GM10248 (cell line): ENCODE data around the gene LAMB2.

Experiments used
- CTCF ChIA-PET: fragments of 300-600 bp; sonication (Branson Sonifier 250); formaldehyde crosslinking; extraction: SDS; loops from one replicate; lab custom pipeline; 2021; ENCODE audit warnings: antibody characterized with exemption; lab: Yijun Ruan, JAX
- POLR2A ChIA-PET: fragments of 350-650 bp; sonication (Branson Sonifier 250); formaldehyde crosslinking; extraction: SDS; loops from one replicate; lab custom pipeline; 2020; ENCODE audit warnings: antibody characterized with exemption; lab: Yijun Ruan, JAX
- DNase-seq: peaks from one replicate; pipeline ENCODE4 v3.0.0; 2012; ENCODE audit errors: extremely low spot score
- TF ChIP-seq, protein P1 (sequence below): IDR thresholded peaks from 2 replicates; pipeline ENCODE4 v1.5.1; 2012; ENCODE audit warnings: mild to moderate bottlenecking, low read depth; ENCODE audit errors: extremely low read depth, missing control alignments, control extremely low read depth

Gene LAMB2

DNA sequence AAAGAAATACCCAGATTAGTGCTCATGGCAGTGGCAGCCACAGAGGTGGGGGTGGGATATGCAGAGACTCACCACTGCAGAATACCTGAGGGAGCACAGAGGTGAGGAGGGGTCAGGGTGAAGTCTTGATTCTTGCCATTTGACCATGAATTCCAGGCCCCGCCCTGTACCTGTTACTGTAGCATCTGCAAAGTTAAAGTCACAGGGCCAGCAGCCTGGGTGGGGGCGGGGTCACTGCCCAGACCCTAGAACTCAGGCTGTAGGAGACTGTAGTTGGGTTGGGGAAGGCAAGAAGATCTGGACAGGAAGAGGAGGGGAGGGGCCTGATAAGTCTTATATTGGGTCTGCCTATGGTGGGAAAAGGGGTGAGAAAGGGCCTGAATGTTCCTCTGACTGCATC is 18.8 kb upstream of the LAMB2 start:
- POLR2A ChIA-PET = interaction anchor here (0.7 kb wide), 1 partner anchor 125 kb away, joined by 5 read pairs; no protein-coding TSS in a partner anchor
- TF ChIP-seq, protein P1, sequence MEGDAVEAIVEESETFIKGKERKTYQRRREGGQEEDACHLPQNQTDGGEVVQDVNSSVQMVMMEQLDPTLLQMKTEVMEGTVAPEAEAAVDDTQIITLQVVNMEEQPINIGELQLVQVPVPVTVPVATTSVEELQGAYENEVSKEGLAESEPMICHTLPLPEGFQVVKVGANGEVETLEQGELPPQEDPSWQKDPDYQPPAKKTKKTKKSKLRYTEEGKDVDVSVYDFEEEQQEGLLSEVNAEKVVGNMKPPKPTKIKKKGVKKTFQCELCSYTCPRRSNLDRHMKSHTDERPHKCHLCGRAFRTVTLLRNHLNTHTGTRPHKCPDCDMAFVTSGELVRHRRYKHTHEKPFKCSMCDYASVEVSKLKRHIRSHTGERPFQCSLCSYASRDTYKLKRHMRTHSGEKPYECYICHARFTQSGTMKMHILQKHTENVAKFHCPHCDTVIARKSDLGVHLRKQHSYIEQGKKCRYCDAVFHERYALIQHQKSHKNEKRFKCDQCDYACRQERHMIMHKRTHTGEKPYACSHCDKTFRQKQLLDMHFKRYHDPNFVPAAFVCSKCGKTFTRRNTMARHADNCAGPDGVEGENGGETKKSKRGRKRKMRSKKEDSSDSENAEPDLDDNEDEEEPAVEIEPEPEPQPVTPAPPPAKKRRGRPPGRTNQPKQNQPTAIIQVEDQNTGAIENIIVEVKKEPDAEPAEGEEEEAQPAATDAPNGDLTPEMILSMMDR = no peak
- CTCF ChIA-PET = interaction anchor here (1.2 kb wide), 1 partner anchor 20 kb away, joined by 5 read pairs; the partner anchor contains the start of gene KLHDC8B
- DNase-seq = no peak

DNA sequence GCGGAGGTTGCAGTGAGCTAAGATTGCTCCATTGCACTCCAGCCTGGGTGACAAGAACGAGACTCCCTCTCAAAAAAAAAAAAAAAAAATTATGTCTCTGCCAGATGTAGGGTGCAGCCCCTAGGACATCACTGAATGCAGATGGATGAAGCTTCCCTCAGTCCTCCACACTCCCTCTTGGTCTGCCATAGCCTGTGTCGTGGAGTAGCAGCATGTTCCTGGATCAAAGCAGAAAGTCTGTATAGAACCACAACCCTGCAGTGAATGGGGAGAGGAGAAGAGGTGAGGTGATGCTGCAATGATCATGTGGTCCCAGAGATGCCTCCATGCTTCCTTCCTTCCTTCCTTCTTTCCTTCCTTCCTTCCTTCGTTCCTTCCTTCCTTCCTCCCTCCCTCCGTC is 15.3 kb upstream of the LAMB2 start:
- CTCF ChIA-PET = interaction anchor here (1.3 kb wide), 1 partner anchor 192 kb away, joined by 3 read pairs; no protein-coding TSS in a partner anchor
- TF ChIP-seq, protein P1 = no peak
- DNase-seq = no peak
- POLR2A ChIA-PET = interaction anchor here (0.7 kb wide), 1 partner anchor 16 kb away, joined by 3 read pairs; no protein-coding TSS in a partner anchor

DNA sequence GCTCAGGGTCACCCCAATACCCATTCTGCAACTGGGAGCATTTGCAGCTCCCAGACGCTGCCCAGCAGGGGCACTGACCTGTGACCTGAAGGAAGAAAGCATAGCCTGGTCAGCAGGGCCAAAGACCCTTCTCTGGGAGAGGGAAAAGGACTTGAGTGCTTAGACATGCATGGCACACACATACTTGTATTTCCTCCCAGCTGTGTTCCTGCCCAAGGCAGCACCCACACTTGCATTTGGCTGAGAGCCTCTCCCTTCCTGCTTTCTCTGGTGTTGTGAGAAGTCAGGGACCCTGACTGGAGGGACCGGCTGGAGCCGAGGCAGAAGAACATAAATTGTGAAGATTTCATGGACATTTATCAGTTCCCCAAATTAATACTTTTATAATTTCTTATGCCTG is 7.2 kb upstream of the LAMB2 start:
- TF ChIP-seq, protein P1 = no peak
- ChIA-PET CTCF (interaction anchor here (1.3 kb wide), 1 partner anchor 31 kb away, joined by 3 read pairs; the partner anchor contains the start of gene KLHDC8B), POLR2A (no interaction called here)
- DNase-seq = no peak

DNA sequence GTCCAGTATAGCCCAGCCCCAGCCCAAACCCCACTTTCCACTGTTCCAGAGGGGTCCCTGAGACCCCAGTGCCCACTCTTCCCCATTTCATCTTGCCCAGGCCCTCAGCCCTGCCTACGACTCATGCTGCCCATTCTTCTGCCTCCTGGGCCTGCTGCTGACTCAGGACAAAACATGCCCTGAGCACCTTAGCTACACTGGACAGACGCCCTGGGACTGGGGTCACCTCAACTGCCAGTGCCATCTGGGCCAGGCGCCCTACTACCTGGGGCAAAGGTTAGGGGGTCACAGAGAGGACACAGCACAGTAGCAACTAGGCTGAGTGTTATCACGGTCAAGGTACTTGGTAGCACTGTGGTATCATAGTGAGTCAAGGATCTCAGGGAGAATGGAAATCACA is 2.6 kb upstream of the LAMB2 start:
- POLR2A ChIA-PET = no interaction called here
- CTCF ChIA-PET = no interaction called here
- no peak for DNase-seq
- TF ChIP-seq, protein P1 = no peak

DNA sequence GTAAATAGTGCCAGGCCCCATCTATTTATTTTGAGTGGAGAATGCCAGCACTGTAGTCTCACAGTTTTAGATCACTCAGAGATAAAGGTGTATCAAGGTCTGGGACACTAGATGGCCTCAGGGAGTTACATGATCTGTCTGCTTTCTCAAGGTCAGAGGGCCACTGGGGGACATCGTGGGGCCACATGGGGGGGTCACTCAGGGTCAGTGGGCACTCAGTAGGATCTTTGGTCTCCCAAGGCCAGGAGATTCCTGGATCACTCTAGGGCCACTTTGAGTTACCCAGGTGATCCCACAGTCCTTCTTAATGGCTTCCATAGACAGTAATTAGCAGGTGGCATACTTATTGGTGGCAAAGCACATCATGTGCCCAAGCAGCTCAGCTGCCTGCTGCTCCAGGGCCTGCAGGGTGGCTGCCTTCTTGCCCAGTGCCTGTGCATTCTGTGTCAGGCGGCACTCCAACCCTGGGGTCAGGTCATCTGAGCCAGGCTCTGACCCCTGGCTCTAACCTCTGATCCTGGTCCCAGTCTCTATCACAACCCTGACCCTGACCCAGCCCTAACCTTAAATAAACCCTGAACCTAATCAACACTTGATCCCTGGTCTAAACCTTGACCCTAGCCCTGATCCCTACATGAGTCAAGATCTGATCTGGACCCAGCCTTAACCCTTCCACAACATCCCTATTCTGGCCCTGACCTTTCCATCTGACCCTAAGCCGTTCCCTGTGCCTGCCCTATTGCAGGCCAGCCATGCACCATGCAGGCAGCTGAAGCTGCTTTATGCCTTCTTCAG is 1.8 kb upstream of the LAMB2 start:
- ChIA-PET CTCF (no interaction called here), POLR2A (interaction anchor here (0.6 kb wide), 1 partner anchor 129 kb away, joined by 4 read pairs; no protein-coding TSS in a partner anchor)
- TF ChIP-seq, protein P1 = no peak
- DNase-seq = no peak

DNA sequence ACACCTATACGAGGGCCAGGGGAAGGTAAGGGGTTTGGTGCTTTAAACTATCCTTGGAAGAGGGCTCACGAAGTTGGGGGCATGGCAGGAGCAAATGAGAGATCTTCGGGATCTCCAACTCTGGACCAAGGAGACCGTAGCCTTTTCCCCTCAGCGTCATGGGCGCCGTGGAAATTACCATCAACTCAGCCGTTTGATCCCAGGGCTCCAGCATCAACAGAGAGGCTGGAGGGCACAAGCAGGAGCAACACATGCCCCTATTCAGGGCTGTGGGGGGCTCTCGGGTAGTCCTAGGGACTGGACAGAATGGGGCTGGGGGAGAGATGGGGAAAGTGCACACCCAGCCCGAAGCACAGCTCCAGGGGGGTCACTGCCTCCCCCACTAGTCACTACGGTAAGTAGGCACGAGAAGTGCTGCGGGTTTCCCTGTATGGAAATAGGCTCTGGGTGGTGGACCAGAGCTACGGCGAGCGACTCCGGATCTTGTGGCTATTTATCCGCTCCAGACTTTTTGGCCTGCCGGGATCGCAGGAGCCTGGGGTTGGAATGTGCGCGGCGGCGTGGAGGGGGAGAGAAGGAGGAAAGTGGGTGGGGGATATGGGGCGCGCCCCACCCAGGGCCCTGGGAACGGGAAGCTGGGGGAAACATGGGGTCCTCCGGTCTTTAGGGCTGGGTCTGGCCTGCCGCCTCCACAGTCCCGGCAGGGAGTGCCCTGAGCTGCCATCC is 539 bp upstream of the LAMB2 start:
- POLR2A ChIA-PET = no interaction called here
- DNase-seq = no peak
- TF ChIP-seq, protein P1 = no peak
- CTCF ChIA-PET = no interaction called here
